GM23338 (cell line): ENCODE measurements around the gene ING5. TPM values are rescaled to one million over a fixed set of nuclear protein-coding genes. Genes with fewer than 3 reads are reported as not detected.

ENCODE experiments used
- ATAC-seq: fragments of 200-7000 bp; cut with Tn5 transposase; 3 replicates; pipeline ENCODE4 v1.9.1; 2020
- DNase-seq: peaks from one replicate; pipeline ENCODE4 v3.0.0-alpha.2; 2015; ENCODE audit warnings: low spot score
- H2AFZ ChIP-seq: fragments of 200-600 bp; sonication (generic); 2 replicates; pipeline ENCODE4 v1.8.0; 2016; ENCODE audit warnings: antibody characterized with exemption, mild to moderate bottlenecking, moderate library complexity
- H3F3A ChIP-seq: fragments of 200-600 bp; sonication (generic); replicated peaks from 2 replicates; pipeline ENCODE4 v1.8.0; 2017; ENCODE audit warnings: antibody characterized with exemption, mixed run types, low read depth
- H3K27ac ChIP-seq: fragments of 200-600 bp; sonication (generic); 2 replicates; pipeline ENCODE4 v1.6.1; 2016; ENCODE audit warnings: low read depth
- H3K27me3 ChIP-seq: fragments of 200-600 bp; sonication (generic); 2 replicates; pipeline ENCODE4 v1.8.0; 2016; ENCODE audit warnings: mild to moderate bottlenecking, mixed run types, moderate library complexity; ENCODE audit not compliant: insufficient read depth
- H3K36me3 ChIP-seq: fragments of 200-600 bp; sonication (generic); 2 replicates; pipeline ENCODE4 v1.8.0; 2016; ENCODE audit warnings: mild to moderate bottlenecking; ENCODE audit not compliant: insufficient read depth
- H3K4me1 ChIP-seq: fragments of 200-600 bp; sonication (generic); 2 replicates; pipeline ENCODE4 v1.8.0; 2016; ENCODE audit warnings: mild to moderate bottlenecking, moderate library complexity; ENCODE audit not compliant: insufficient read depth
- H3K4me2 ChIP-seq: fragments of 200-600 bp; sonication (generic); 2 replicates; pipeline ENCODE4 v1.7.1; 2017; ENCODE audit warnings: mixed run types
- H3K4me3 ChIP-seq: fragments of 200-600 bp; sonication (generic); 2 replicates; pipeline ENCODE4 v1.6.1; 2016; ENCODE audit warnings: mixed run types
- H3K79me2 ChIP-seq: fragments of 200-600 bp; sonication (generic); replicated peaks from 2 replicates; pipeline ENCODE4 v1.8.0; 2017; ENCODE audit warnings: mild to moderate bottlenecking; ENCODE audit not compliant: insufficient read depth
- H3K9me2 ChIP-seq: fragments of 200-600 bp; sonication (generic); 2 replicates; pipeline ENCODE4 v1.8.0; 2017; ENCODE audit not compliant: insufficient read depth
- H4K20me1 ChIP-seq: fragments of 200-600 bp; sonication (generic); replicated peaks from 2 replicates; pipeline ENCODE4 v1.8.0; 2017; ENCODE audit warnings: mild to moderate bottlenecking; ENCODE audit not compliant: insufficient read depth
- H3K27ac Mint-ChIP-seq: 2 replicates; pipeline ENCODE4 v1.8.0; 2020; ENCODE audit warnings: inconsistent platforms, mild to moderate bottlenecking, moderate library complexity, mixed read lengths
- H3K27me3 Mint-ChIP-seq: 3 replicates; pipeline ENCODE4 v1.8.0; 2022; ENCODE audit warnings: low read depth, mild to moderate bottlenecking, moderate library complexity, mixed read lengths, inconsistent platforms; ENCODE audit not compliant: insufficient read depth, poor library complexity
- H3K36me3 Mint-ChIP-seq: 3 replicates; pipeline ENCODE4 v1.8.0; 2021; ENCODE audit warnings: low read depth, mild to moderate bottlenecking, inconsistent platforms, moderate library complexity, mixed read lengths
- H3K4me1 Mint-ChIP-seq: 3 replicates; pipeline ENCODE4 v1.8.0; 2020; ENCODE audit warnings: mild to moderate bottlenecking, inconsistent platforms, mixed read lengths
- H3K4me3 Mint-ChIP-seq: 3 replicates; pipeline ENCODE4 v1.8.0; 2021; ENCODE audit warnings: moderate library complexity, mild to moderate bottlenecking, inconsistent platforms, mixed read lengths
- H3K9me3 Mint-ChIP-seq: 3 replicates; pipeline ENCODE4 v1.8.0; 2020; ENCODE audit warnings: moderate library complexity, mild to moderate bottlenecking, inconsistent platforms, mixed read lengths
- CREB1 ChIP-seq: fragments of 250-450 bp; sonication (Bioruptor Pico); IDR thresholded peaks from 2 replicates; pipeline ENCODE4 v1.5.0; 2020; ENCODE audit warnings: low read depth, mild to moderate bottlenecking, moderate library complexity
- CTCF ChIP-seq, 2 experiments: fragments of 200-600 bp in 1 of 2; sonication (generic) in 1 of 2; conservative IDR thresholded peaks; 2 replicates each; pipeline versions ENCODE4 v1.5.1 to v1.6.1; 2016 to 2017; ENCODE audit warnings: antibody characterized with exemption in 2 of 2, low read depth in 2 of 2, mild to moderate bottlenecking in 2 of 2, moderate library complexity in 1 of 2
- ETS1 ChIP-seq: IDR thresholded peaks from 2 replicates; pipeline ENCODE4 v1.6.1; 2016; ENCODE audit warnings: antibody characterized with exemption
- EZH2 ChIP-seq: fragments of 200-600 bp; sonication (generic); IDR thresholded peaks from one replicate; pipeline ENCODE4 v1.8.0; 2017; ENCODE audit warnings: antibody characterized with exemption, mild to moderate bottlenecking, low read depth; ENCODE audit not compliant: unreplicated experiment
- EZH2phosphoT487 ChIP-seq: fragments of 200-600 bp; sonication (generic); IDR thresholded peaks from one replicate; pipeline ENCODE4 v1.8.1; 2018; ENCODE audit warnings: antibody characterized with exemption; ENCODE audit not compliant: unreplicated experiment
- JUNB ChIP-seq: IDR thresholded peaks from one replicate; pipeline ENCODE4 v1.6.1; 2016; ENCODE audit warnings: antibody characterized with exemption; ENCODE audit not compliant: unreplicated experiment
- NANOG ChIP-seq: IDR thresholded peaks from 2 replicates; pipeline ENCODE4 v1.6.1; 2016; ENCODE audit warnings: antibody characterized with exemption, borderline replicate concordance
- POLR2AphosphoS5 ChIP-seq: IDR thresholded peaks from 2 replicates; pipeline ENCODE4 v1.6.1; 2016; ENCODE audit warnings: antibody characterized with exemption, low read depth
- REST ChIP-seq: IDR thresholded peaks from one replicate; pipeline ENCODE4 v1.6.1; 2018; ENCODE audit warnings: antibody characterized with exemption; ENCODE audit not compliant: unreplicated experiment
- STAT1 ChIP-seq: IDR thresholded peaks from one replicate; pipeline ENCODE4 v1.6.1; 2016; ENCODE audit warnings: antibody characterized with exemption; ENCODE audit not compliant: unreplicated experiment
- ZNF114 ChIP-seq: fragments of 250-450 bp; sonication (Bioruptor Pico); IDR thresholded peaks from 2 replicates; pipeline ENCODE4 v1.5.0; 2020; ENCODE audit warnings: mild to moderate bottlenecking, moderate library complexity
- ZNF331 ChIP-seq: fragments of 250-450 bp; sonication (Bioruptor Pico); IDR thresholded peaks from 2 replicates; pipeline ENCODE4 v1.5.0; 2020; ENCODE audit warnings: low read depth, mild to moderate bottlenecking, moderate library complexity
- ZNF462 ChIP-seq: fragments of 250-450 bp; sonication (Bioruptor Pico); IDR thresholded peaks from 2 replicates; pipeline ENCODE4 v1.5.0; 2020; ENCODE audit warnings: mild to moderate bottlenecking, moderate library complexity
- polyA plus RNA-seq: library from polyadenylated mRNA; unstranded; fragments of >200 nt; fragmentation: Nextera tagmentation; extraction: Ambion mirVana; gene quantifications from 2 replicates; pipeline ENCODE4 v1.2.1, GENCODE V29; 2016
- total RNA-seq: library from RNA; depleted of rRNA; stranded (reverse); fragments of >200 nt; shearing (Covaris generic); gene quantifications from 2 replicates; pipeline ENCODE4 v1.2.3, GENCODE V29; 2014

ING5 gene
- total and polyA plus RNA-seq, 2 experiments from 2014 or later = 25.7 to 42.5 TPM

- Mint-ChIP-seq H3K9me3 (peaks cover 10% of the 10 kb centered on the region), H3K4me3 (no peak overlapping the region), H3K27me3 (peaks cover 2% of the 10 kb centered on the region), H3K36me3 (peaks cover 18% of the 10 kb centered on the region), H3K27ac (no peak overlapping the region), H3K4me1 (no peaks in the 10 kb centered on the region)
- ATAC-seq (no peak), DNase-seq (no peak)
- no peaks in the 10 kb centered on the region for H3K27me3 ChIP-seq
- no peak overlapping the region for H2AFZ ChIP-seq
- H3K4me1 ChIP-seq = no peaks in the 10 kb centered on the region
- no peaks in the 10 kb centered on the region for H4K20me1 ChIP-seq
- no peaks in the 10 kb centered on the region for H3K36me3 ChIP-seq
- no peaks in the 10 kb centered on the region for H3K9me2 ChIP-seq
- H3K79me2 ChIP-seq = no peaks in the 10 kb centered on the region
- no peak overlapping the region for H3K4me3 ChIP-seq
- no peak overlapping the region for H3K27ac ChIP-seq
- TF ChIP-seq ZNF462 (CRISPR knock-in tag) (no peak), ETS1 (no peak), JUNB (no peak), ZNF114 (no peak), EZH2phosphoT487 (no peak), NANOG (no peak), CTCF (conservative IDR thresholded peaks at IDR 0.05; ENCODE audit: low read depth in 2 of 2) (no peak), EZH2 (no peak), POLR2AphosphoS5 (no peak), CREB1 (CRISPR knock-in tag) (no peak), ZNF331 (CRISPR knock-in tag) (no peak), REST (no peak), STAT1 (no peak)
- H3K4me2 ChIP-seq = no peak overlapping the region
- 0 out of 2 replicates have a peak, but pooled peaks cover 2% of the 10 kb centered on the region for H3F3A ChIP-seq
Measured at GRCh38 chr2:241755166-241755565, 53.3 kb downstream of the ING5 start.
